ENCODE results near the gene SPTLC2.
"Not testable (repeated sequence)": the region's sequence is repeated elsewhere in the genome, so short reads cannot be mapped to it uniquely, and the experiment has no call there.

The SPTLC2 gene, protein sequence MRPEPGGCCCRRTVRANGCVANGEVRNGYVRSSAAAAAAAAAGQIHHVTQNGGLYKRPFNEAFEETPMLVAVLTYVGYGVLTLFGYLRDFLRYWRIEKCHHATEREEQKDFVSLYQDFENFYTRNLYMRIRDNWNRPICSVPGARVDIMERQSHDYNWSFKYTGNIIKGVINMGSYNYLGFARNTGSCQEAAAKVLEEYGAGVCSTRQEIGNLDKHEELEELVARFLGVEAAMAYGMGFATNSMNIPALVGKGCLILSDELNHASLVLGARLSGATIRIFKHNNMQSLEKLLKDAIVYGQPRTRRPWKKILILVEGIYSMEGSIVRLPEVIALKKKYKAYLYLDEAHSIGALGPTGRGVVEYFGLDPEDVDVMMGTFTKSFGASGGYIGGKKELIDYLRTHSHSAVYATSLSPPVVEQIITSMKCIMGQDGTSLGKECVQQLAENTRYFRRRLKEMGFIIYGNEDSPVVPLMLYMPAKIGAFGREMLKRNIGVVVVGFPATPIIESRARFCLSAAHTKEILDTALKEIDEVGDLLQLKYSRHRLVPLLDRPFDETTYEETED

DNA sequence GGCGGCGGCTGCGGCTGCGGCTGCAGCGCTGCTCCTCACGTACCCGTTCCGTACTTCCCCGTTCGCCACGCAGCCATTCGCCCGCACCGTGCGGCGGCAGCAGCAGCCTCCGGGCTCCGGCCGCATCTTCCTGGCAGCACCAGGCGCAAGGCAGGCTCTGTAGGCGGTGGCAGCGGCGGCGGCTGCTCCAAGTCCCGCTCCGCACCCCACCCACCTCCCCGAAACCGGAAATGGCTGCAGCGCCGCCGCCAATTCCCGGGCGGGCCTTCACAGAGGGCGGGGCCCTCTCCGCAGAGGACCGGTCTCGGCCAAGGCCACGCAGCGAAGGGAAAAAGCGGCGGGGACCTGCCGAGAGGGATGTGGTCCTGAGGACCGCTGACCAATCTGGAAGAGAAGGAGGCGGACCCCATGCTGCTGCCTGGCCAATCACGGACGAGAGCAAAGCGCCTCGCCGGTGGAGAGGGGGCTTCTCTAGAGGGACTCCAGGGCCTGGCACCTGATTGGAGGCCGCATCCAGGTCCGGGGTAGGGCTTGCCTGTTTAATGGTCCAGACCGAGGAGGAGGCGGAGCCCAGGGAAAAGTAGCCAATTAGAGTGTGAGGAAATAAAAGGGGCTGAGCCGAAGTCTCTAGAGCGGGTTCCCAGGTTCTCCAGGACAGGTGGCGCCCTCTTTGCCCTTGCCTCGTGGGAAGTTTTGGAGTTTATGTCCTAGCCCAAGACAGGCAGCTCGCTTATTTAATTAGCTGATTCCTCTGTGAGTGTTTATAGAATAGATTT lies at the start of gene SPTLC2:
Gene SPTLC2, minus strand, starts transcription at position 184 of the 776 bp plus-strand sequence. Its CDS starts 58 bp downstream, at position 126.
- Mint-ChIP-seq H3K9me3 (no peaks in the 10 kb centered on the region), H3K4me3 (peak within 1 kb of the TSS; percentile 96), H3K27ac (peak within 1 kb of the TSS; percentile 94), H3K4me1 (peaks cover 44% of the 10 kb centered on the region), H3K27me3 (no peaks in the 10 kb centered on the region), H3K36me3 (peaks cover 3% of the 10 kb centered on the region)

DNA sequence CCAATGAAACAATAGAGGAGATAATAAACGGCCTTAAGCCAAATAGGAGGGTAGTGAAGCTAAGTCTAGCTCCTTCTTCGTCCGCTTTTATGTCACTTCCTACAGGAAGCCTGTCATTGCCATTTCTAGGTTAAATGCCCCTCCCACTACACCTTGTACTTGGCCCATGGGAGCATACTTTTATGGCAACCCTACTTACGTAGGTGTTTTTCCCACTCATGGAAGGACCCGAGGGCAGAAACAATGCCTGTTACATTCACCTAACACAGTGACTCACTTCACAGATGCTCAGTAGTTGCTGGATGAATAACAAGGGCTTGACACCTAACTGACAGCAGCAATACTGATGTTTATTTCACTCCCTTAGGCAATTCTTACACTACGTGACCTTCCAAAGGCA lies 46.9 kb upstream of the SPTLC2 start:
- Mint-ChIP-seq H3K4me3 (no peak overlapping the region), H3K27me3 (no peaks in the 10 kb centered on the region), H3K36me3 (peaks cover 1% of the 10 kb centered on the region), H3K4me1 (no peaks in the 10 kb centered on the region), H3K27ac (no peak overlapping the region), H3K9me3 (no peaks in the 10 kb centered on the region)

DNA sequence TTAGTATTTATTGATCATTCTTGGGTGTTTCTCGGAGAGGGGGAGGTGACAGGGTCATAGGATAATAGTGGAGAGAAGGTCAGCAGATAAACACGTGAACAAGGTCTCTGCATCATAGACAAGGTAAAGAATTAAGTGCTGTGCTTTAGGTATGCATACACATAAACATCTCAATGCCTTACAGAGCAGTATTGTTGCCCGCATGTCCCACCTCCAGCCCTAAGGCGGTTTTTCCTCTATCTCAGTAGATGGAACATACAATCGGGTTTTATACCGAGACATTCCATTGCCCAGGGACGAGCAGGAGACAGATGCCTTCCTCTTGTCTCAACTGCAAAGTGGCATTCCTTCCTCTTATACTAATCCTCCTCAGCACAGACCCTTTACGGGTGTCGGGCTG lies 45.1 kb upstream of the SPTLC2 start:
- not testable (repeated sequence) for H3K27ac Mint-ChIP-seq, H3K36me3 Mint-ChIP-seq, H3K4me1 Mint-ChIP-seq, H3K9me3 Mint-ChIP-seq, H3K27me3 Mint-ChIP-seq, H3K4me3 Mint-ChIP-seq

DNA sequence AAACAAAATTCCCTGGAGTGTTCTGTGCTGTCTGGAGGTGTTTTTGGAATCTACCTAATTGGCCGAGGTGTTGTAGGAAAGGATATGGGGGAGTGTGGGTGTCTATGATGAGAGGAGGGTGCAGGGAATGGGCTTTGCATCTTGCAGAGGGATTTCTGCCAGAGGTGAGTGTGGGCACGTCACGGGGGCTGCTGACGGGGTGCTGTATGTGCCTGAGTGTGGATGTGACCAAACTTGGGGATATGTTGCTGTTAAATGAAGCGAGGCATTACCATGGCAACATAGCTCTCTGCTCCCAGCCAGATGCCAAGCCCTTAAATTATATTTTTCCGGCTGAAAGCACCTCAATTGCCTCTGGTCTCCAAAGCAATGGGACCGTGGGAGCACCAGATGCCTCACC lies 44.3 kb upstream of the SPTLC2 start:
- Mint-ChIP-seq H3K4me1 (no peaks in the 10 kb centered on the region), H3K36me3 (peaks cover 1% of the 10 kb centered on the region), H3K27ac (no peak overlapping the region), H3K4me3 (no peak overlapping the region), H3K27me3 (no peaks in the 10 kb centered on the region), H3K9me3 (no peaks in the 10 kb centered on the region)

DNA sequence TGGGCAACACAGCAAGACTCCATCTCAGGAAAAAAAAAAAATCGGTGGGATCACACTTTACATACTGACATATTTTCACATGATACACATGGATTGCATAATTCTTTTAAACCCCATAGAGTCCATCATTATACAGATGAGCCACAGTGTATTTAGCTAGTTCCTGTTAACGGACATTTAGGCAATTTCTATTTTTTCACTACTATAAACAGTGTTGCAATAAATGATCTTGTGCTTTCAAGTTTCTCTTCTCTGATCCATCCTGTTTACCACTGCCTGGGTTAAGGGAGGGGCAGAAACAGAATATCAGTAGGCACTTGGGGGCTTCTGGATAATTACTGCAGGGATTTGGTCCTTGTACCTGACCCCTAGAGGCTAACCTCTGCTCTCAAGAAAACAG lies 43.4 kb upstream of the SPTLC2 start:
- Mint-ChIP-seq H3K4me3 (no peak overlapping the region), H3K27ac (no peak overlapping the region), H3K36me3 (peaks cover 1% of the 10 kb centered on the region), H3K9me3 (no peaks in the 10 kb centered on the region), H3K27me3 (no peaks in the 10 kb centered on the region), H3K4me1 (no peaks in the 10 kb centered on the region)

DNA sequence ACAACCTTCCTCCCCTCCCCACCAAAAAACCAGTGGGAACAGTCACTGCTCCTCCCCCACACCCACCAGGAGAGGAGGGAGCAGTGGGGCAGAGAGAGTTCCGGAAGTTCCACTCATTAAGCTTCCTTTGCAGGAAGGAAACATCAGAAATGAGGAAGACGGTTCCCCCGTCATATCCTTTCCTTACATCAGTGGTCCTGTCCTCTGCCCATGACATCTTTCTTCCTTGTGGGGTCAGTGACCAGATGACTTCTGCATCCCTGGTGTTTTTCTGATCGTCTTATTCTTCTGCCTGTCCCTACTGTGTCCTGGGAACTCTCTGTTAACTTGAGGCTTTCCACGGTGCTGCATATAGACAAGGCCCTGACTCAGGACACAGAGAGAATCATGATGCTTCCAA lies 40.8 kb upstream of the SPTLC2 start:
- Mint-ChIP-seq H3K27ac (no peak overlapping the region), H3K36me3 (no peaks in the 10 kb centered on the region), H3K27me3 (no peaks in the 10 kb centered on the region)

DNA sequence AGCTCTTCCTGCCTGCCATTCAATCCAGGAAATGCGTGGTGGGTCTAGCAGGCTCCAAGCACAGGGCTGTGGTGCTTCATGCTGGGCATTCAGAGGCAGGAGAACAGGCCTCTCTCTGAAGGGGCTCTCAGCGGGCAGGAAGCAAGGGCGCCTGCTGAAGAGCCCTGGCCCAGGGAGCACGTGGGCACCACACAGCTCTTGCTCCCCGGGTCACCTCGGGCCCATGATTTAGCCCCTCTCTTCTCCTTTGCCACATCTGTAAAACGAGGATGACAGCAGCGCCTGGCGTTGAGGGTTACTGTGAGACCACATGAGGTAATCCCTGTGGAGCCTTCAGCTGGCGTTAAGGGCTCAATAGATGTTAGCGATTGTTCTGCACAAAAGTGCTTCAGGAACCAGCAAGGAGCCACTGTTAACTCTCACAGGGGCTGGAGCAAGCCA lies 37.6 kb upstream of the SPTLC2 start:
- H3K36me3 Mint-ChIP-seq = no peaks in the 10 kb centered on the region
- H3K9me3 Mint-ChIP-seq = no peaks in the 10 kb centered on the region
- no peak overlapping the region for H3K27ac Mint-ChIP-seq
- no peaks in the 10 kb centered on the region for H3K27me3 Mint-ChIP-seq
- no peak overlapping the region for H3K4me3 Mint-ChIP-seq
- no peaks in the 10 kb centered on the region for H3K4me1 Mint-ChIP-seq

More for the DNA sequence above, 40.8 kb upstream of the SPTLC2 start:
- H3K4me1 Mint-ChIP-seq = no peaks in the 10 kb centered on the region
- no peaks in the 10 kb centered on the region for H3K9me3 Mint-ChIP-seq
- no peak overlapping the region for H3K4me3 Mint-ChIP-seq

DNA sequence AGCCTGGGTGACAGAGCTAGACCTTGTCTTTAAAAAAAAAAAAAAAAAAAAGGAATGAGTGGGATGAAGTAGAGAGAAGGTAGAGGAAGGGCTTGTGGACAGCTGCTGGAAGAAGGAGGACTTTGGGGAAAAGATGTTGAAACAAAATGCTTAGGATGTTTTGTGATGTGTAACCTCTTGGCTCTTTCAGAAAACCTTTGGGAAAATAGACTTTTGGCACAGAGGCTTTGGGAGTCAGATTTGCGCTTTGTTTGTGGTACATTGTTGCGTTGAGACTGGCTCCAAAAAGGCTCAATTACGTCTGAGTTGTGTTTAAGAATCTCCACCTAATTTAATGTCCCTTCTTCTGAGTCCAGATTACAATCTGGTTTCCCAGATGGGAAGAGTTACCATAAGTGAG lies 32.9 kb upstream of the SPTLC2 start:
- Mint-ChIP-seq H3K27me3 (no peaks in the 10 kb centered on the region), H3K27ac (no peak overlapping the region), H3K4me3 (no peak overlapping the region), H3K4me1 (no peaks in the 10 kb centered on the region), H3K9me3 (no peaks in the 10 kb centered on the region), H3K36me3 (no peaks in the 10 kb centered on the region)

DNA sequence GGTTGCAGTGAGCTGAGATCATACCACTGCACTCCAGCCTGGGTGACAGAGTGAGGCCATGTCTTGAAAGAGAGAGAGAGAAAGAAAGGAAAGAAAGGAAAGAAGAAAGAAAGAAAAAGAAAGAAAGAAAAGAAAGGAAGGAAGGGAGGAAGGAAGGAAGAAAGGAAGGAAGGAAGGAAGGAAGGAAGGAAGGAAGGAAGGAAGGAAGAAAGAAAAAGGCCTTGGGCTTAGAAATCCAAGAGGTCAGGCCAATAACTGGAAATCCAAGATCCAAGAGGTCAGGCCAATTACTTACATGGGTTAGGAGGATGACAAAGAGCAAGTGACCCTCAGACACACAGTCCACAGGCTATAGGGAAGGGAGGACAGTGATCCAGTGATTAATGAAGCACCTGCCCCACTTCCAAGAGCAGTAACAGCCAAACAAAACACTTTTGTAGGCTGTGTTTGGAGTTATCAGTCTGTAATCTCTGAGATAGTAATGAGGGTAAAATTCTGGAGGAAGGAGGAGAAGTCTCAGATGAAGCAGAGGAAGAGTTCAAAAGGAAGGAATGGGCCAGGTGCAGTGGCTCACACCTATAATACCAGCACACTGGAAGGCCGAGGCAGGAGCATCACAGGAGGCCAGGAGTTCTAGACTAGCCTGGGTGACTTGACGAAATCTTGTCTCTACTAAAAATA lies 32.2 kb upstream of the SPTLC2 start:
- Mint-ChIP-seq H3K36me3 (no peaks in the 10 kb centered on the region), H3K4me3 (no peak overlapping the region), H3K27ac (no peak overlapping the region), H3K9me3 (no peaks in the 10 kb centered on the region), H3K4me1 (no peaks in the 10 kb centered on the region), H3K27me3 (no peaks in the 10 kb centered on the region)

DNA sequence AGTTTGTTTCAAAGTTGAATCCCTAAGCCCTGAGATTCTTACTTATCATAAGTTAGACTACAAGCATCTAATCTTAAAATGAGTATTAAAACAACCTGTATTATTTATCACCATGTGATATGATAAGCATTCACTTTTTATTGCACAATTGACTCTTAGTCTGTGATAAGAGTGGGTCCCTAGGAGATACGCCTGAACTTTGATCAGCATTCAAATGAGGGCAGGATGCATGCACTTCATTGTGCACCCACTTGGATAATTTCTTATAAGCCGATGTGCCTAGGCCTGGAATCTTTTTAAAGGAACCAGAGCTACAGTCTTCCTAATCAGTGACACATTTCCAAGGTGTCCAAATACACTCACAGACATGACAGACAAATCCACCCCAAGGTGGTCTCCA lies 31.4 kb upstream of the SPTLC2 start:
- Mint-ChIP-seq H3K27me3 (no peaks in the 10 kb centered on the region), H3K9me3 (no peaks in the 10 kb centered on the region), H3K27ac (no peak overlapping the region), H3K36me3 (no peaks in the 10 kb centered on the region), H3K4me3 (no peak overlapping the region), H3K4me1 (no peaks in the 10 kb centered on the region)

DNA sequence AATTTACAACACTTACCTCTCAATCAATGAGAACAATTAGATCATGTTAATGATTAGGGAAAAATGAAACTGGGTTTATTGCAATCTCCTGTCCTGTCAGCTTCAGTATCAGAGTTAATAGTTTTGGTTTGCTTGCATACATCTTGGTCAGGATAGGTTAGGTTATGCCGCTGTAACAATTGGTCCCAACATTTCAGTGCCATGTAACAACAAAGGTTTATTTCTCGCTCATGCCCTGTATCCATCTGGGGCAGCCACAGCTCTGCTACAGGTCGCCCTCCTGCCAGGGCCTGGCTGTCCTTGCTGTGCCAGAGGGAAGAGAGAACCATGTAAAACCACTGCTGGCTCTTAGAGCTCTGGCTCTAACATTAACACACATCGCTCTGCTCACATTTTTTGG lies 30.5 kb upstream of the SPTLC2 start:
- Mint-ChIP-seq H3K36me3 (no peaks in the 10 kb centered on the region), H3K27me3 (no peaks in the 10 kb centered on the region), H3K27ac (no peak overlapping the region), H3K9me3 (no peaks in the 10 kb centered on the region), H3K4me1 (peaks cover 7% of the 10 kb centered on the region), H3K4me3 (no peak overlapping the region)

DNA sequence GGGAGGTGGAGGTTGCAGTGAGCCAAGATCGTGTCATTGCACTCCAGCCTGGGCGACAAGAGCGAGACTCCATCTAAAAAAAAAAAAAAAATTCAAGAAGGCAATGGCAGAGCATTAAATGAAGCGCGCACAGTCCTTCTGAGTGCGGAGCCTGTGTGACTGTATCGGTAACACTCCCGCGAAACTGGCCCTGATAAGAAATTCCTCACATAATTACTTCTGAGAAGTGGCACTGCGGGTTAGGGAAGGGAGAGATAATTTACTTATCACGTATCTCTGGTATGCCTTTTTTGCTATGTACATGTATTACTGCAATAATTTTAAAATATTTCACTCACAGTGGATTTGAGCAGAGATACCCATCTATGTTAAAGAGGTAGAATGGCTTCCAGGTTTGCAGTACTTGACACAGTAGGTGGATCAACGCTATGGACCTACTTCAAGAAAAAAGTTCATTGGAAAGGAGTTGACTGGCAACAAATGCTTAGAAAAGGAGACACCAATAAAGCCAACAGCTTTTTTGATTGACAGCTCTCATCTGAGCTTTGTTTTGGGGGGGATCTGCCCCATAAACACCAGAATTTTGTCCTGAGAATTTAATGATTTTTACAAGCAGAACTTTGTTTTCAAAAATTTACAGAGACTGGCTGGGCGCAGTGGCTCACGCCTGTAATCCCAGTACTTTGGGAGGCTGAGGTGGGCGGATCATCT lies 29.2 kb upstream of the SPTLC2 start:
- H3K27ac Mint-ChIP-seq = no peak overlapping the region

DNA sequence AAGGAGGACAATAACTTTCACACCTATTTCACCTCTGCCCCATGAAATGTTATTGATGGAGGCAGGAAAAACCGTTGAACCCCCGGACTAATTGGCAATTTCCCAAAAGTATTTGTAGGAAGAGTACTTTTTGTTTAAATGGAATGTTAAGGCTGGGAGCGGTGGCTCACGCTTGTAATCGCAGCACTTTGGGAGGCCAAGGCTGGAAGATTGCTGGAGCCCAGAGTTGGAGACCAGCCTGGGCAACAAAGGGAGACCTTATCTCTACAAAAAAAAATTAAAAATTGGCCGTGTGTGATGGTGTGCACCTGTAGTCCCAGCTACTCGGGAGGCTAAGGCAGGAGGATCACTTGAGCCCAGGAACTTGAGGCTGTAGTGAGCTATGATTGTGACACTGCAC lies 26.0 kb upstream of the SPTLC2 start:
- H3K9me3 Mint-ChIP-seq = no peaks in the 10 kb centered on the region
- H3K27me3 Mint-ChIP-seq = no peaks in the 10 kb centered on the region
- peaks cover 3% of the 10 kb centered on the region for H3K36me3 Mint-ChIP-seq
- H3K4me3 Mint-ChIP-seq = peak overlapping the region; percentile 86
- H3K27ac Mint-ChIP-seq = peak overlapping the region; percentile 96
- H3K4me1 Mint-ChIP-seq = peaks cover 17% of the 10 kb centered on the region

More for the DNA sequence above, 29.2 kb upstream of the SPTLC2 start:
- Mint-ChIP-seq H3K4me3 (no peak overlapping the region), H3K4me1 (peaks cover 17% of the 10 kb centered on the region), H3K27me3 (no peaks in the 10 kb centered on the region), H3K9me3 (no peaks in the 10 kb centered on the region), H3K36me3 (peaks cover 3% of the 10 kb centered on the region)

DNA sequence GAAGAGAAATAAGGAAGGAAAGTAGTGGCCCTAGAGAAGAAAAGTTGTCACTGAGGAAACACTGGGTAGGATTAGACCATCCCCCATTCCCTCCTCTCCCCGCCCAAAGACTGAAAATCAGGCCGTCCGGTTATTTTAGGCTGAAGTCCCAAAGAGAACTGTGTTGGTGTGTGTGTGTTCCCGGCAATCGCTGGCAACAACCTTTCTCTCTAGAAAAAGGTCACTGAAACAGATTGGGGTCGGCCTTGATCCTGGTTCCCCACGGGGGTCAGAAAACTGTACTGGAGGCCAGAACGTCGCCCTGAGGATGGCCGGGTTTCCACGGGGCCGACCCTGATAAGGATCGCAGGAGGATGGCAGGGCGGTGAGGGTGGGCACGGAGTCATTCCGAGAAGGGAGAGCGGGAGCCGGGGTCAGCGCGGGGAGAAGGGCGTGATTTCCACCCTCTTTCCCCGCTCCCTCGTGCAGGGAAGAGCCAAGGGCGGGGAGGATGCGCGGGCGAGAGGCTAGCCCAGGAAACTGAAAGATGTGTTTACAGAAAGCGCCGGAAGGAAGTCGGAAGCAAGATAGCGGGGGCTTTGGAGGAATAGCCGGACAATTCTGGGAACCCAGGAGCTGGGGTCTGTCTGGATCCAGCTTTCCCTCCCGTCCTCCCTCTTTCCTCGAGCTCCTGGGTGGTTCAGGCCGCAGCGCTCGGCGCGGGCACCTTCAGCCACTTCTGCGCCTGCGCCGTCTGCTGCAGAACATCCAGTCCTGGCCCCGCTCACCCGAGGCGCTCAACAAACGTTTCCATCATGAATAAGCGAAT lies 25.3 kb upstream of the SPTLC2 start:
- Mint-ChIP-seq H3K4me1 (peaks cover 17% of the 10 kb centered on the region), H3K4me3 (peak overlapping the region; percentile 86), H3K9me3 (no peaks in the 10 kb centered on the region), H3K36me3 (peaks cover 3% of the 10 kb centered on the region), H3K27me3 (no peaks in the 10 kb centered on the region), H3K27ac (peak overlapping the region; percentile 96)

Data from activated naive CD4-positive, alpha-beta T cell treated with anti-CD3 and anti-CD28 coated beads, Interleukin-2, amount 50 U/mL, for 24 hours (primary cell).